GM12875 (cell line): ENCODE data around the gene GADD45G.

Source experiments
- H3K4me3 ChIP-seq: one replicate; pipeline ENCODE4 v1.5.1; 2011; ENCODE audit warnings: low read depth, low read length, control low read depth
- CTCF ChIP-seq: IDR thresholded peaks from 2 replicates; pipeline ENCODE4 v1.5.1; 2011; ENCODE audit warnings: low read depth, mild to moderate bottlenecking, control low read depth, inconsistent platforms, low read length, moderate library complexity, borderline replicate concordance; ENCODE audit not compliant: insufficient read depth

Gene GADD45G

DNA sequence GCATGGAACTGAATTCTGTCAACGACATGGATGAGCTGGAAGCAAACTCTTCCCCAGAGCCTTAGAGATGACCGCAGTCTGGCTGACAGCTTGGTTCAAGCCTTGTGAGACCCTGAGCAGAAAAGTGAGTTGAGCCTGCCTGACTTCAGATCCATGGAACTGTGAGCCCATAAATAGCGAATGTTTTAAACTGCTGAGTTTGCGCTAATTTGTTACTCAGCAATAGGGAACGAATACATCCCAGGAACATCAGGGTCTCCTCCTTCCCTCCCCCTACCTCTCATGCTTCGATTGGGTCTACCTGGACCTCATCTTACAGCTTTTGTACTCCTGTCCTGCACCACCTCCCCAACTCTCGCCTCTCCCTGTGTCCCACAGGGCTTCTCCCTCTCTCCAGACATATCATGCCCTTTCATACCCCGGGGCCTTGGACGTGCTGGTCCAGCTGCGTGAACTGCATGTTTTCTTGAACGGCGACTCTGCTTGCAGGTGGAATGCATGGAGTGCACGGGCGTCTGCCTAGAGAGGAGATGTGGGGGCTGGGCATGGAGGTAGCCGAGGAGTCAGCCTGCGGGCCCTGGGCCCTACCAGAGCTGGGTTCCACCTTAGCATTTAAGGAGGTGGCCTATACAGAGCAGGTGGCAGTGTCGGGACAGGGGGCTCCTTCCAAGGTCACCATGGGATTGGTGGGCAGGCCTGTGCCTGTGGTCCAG, 7.9 kb downstream of the GADD45G start:
- no peak for TF ChIP-seq CTCF
- no peak overlapping the region for H3K4me3 ChIP-seq

DNA sequence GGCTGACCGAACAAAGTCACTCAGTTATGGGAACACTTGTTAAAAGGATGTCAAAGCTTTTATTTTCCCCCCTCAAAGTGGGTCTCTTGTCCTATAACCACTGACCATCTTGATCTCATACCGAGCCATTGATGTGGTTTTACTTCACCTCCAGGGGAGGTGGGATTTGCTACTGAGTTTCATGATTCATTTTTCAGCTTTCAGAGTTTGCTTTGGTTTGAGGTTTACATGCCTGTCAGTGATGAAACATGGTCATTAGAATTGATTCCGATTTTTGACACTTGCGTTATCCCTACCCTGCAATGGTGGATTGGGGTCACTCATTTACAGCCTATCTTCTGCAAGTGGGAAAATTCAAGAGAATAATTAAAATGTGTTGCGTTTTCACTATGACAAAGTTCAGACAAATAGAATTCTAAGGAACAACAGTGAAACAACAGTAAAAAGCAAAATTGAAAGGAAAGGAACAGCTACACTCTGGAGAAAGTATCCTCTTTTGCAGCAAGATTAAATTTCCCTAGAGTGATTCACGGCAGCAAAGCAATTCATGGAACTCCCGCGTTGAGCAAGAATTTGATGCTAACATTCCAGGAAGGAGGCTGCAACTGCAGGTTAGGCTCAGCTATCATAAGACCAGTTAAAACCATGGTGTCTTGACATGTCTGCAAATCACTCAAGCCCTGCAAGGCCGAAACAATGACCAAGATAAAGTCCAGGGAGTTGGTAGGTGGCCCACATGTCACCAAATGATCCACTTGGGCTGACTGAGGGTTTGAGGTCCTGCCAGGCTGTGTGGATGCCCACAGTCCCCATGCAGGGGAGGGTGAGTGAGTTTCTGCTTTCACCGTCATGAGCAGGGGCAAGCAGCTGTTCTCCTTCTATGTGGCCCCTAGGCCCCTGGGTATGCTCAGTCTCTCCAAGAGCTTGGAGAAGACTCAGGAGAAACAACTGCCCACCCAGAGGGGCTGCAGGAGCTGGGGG, 9.4 kb downstream of the GADD45G start:
- no peak for TF ChIP-seq CTCF
- H3K4me3 ChIP-seq: no peak overlapping the region

DNA sequence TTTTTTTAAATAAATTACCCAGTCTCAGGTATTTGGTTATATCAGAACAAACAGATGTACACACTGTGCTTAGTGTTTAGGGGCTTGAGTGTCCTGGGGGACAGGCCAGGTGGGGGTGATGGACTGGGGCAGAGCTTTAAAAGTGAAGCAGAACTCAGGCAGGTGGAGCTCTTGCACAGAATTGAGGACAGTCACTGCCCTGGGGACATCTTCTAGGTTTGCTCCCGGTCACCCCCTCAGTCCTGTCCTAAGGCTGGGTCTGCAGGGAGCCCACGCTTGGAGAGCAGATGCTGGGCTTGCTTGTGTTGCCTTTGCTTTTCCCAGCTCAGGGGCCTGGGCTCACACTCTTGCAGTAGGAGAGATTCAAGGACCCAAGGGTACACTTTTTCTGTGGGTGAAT, 10.8 kb downstream of the GADD45G start:
- H3K4me3 ChIP-seq: no peak overlapping the region
- no peak for TF ChIP-seq CTCF

- no peak overlapping the region for H3K4me3 ChIP-seq
- TF ChIP-seq CTCF: no peak
Observed at GRCh38 chr9:89616411-89616810, 11.6 kb downstream of the GADD45G start.

- no peak for TF ChIP-seq CTCF
- H3K4me3 ChIP-seq: no peak overlapping the region
Observed at GRCh38 chr9:89617978-89618377, 13.2 kb downstream of the GADD45G start.

DNA sequence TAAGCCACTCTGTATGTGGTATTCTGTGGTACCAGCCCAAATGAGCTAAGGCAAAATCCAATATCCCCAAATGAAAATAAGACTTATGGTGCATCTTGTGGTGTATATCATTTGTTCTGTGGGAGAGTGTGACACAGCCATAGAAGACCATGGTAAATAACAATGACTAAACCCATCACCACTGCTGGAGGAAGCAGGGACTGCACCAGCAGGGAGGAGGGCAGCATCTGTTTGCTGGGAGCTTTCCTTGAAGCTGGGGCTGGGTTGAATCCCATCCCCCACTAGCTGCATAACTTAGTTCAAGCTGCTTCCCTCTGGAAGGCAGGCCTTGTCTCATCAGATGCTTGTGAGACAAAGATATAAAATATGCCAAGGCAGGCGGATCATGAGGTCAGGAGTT, 14.2 kb downstream of the GADD45G start:
- no peak for TF ChIP-seq CTCF
- H3K4me3 ChIP-seq: no peak overlapping the region
